ENCODE data around the gene METTL8. TPM values are rescaled to one million over a fixed set of nuclear protein-coding genes. Genes with fewer than 3 reads are reported as not detected.

METTL8 gene
- total RNA-seq, 1 donor from 2014 or later: 41.6 TPM

- peaks cover 39% of the 10 kb centered on the region for H3K4me1 Mint-ChIP-seq
- TF ChIP-seq CTCF (IDR thresholded peaks at IDR 0.05; ENCODE audit: unreplicated experiment): no peak
- no peak overlapping the region for H3K4me3 Mint-ChIP-seq
- H3K27ac Mint-ChIP-seq: no peak overlapping the region
- no peak for DNase-seq (ENCODE audit: low spot score in 2 of 2, unreplicated experiment in 2 of 2)
- no peaks in the 10 kb centered on the region for H3K27me3 Mint-ChIP-seq (ENCODE audit: low read depth)
- H3K9me3 Mint-ChIP-seq: no peaks in the 10 kb centered on the region
- H3K36me3 Mint-ChIP-seq: no peaks in the 10 kb centered on the region
Measured at GRCh38 chr2:171412571-171413175, 21.1 kb downstream of the METTL8 start.

GRCh38 chr2:171411791-171412483 is 21.9 kb downstream of the METTL8 start:
- peak overlapping the region; percentile 34 for H3K27ac Mint-ChIP-seq
- no peaks in the 10 kb centered on the region for H3K36me3 Mint-ChIP-seq
- H3K4me3 Mint-ChIP-seq: no peak overlapping the region
- peaks cover 39% of the 10 kb centered on the region for H3K4me1 Mint-ChIP-seq
- DNase-seq (ENCODE audit: low spot score in 2 of 2, unreplicated experiment in 2 of 2): no peak
- no peak for TF ChIP-seq CTCF (IDR thresholded peaks at IDR 0.05; ENCODE audit: unreplicated experiment)
- no peaks in the 10 kb centered on the region for H3K9me3 Mint-ChIP-seq
- no peaks in the 10 kb centered on the region for H3K27me3 Mint-ChIP-seq (ENCODE audit: low read depth)

GRCh38 chr2:171411214-171411613 is 22.6 kb downstream of the METTL8 start:
- Mint-ChIP-seq H3K9me3 (no peaks in the 10 kb centered on the region), H3K4me3 (no peak overlapping the region), H3K4me1 (peaks cover 39% of the 10 kb centered on the region), H3K27me3 (ENCODE audit: low read depth) (no peaks in the 10 kb centered on the region), H3K27ac (no peak overlapping the region), H3K36me3 (no peaks in the 10 kb centered on the region)
- TF ChIP-seq CTCF (IDR thresholded peaks at IDR 0.05; ENCODE audit: unreplicated experiment): no peak
- DNase-seq (ENCODE audit: low spot score in 2 of 2, unreplicated experiment in 2 of 2): no peak

GRCh38 chr2:171410624-171411023 is 23.2 kb downstream of the METTL8 start:
- Mint-ChIP-seq H3K27ac (peak overlapping the region; percentile 72), H3K27me3 (ENCODE audit: low read depth) (no peaks in the 10 kb centered on the region), H3K9me3 (no peaks in the 10 kb centered on the region), H3K4me3 (no peak overlapping the region), H3K4me1 (peaks cover 33% of the 10 kb centered on the region), H3K36me3 (no peaks in the 10 kb centered on the region)
- no peak for TF ChIP-seq CTCF (IDR thresholded peaks at IDR 0.05; ENCODE audit: unreplicated experiment)
- DNase-seq (ENCODE audit: low spot score in 2 of 2, unreplicated experiment in 2 of 2): no peak

- Mint-ChIP-seq H3K36me3 (no peaks in the 10 kb centered on the region), H3K4me3 (no peak overlapping the region), H3K27me3 (ENCODE audit: low read depth) (no peaks in the 10 kb centered on the region), H3K4me1 (peaks cover 33% of the 10 kb centered on the region), H3K27ac (peak overlapping the region; percentile 72), H3K9me3 (no peaks in the 10 kb centered on the region)
- TF ChIP-seq CTCF (IDR thresholded peaks at IDR 0.05; ENCODE audit: unreplicated experiment): no peak
- no peak for DNase-seq (ENCODE audit: low spot score in 2 of 2, unreplicated experiment in 2 of 2)
Measured at GRCh38 chr2:171410101-171410500, 23.7 kb downstream of the METTL8 start.

All from mesothelial cell of epicardium (in vitro differentiated cells).